PFSK-1 (cell line): ENCODE data around the gene SFT2D2.

Experiments used
- FOXP2 ChIP-seq: optimal IDR thresholded peaks from 2 replicates; pipeline ENCODE3; 2011; ENCODE audit warnings: borderline replicate concordance, control low read depth, inconsistent platforms; ENCODE audit not compliant: insufficient read depth; ENCODE audit errors: extremely low read length, extremely low read depth
- POLR2AphosphoS5 ChIP-seq: IDR thresholded peaks from 2 replicates; pipeline ENCODE4 v1.6.1; 2012; ENCODE audit warnings: low read depth, mild to moderate bottlenecking, control low read depth, low read length, moderate library complexity
- REST ChIP-seq, 2 experiments: IDR thresholded peaks; 2 replicates each; pipeline versions ENCODE4 v1.6.1 to v1.8.0; 2011 to 2012; ENCODE audit warnings: low read depth in 2 of 2, low read length in 2 of 2, control low read depth in 1 of 2, inconsistent platforms in 1 of 2, mild to moderate bottlenecking in 1 of 2, moderate library complexity in 1 of 2; ENCODE audit not compliant: insufficient read depth in 1 of 2
- SIN3A ChIP-seq: IDR thresholded peaks from 2 replicates; pipeline ENCODE4 v1.6.1; 2012; ENCODE audit warnings: mild to moderate bottlenecking, low read length, moderate library complexity, borderline replicate concordance; ENCODE audit not compliant: insufficient read depth
- TAF1 ChIP-seq: IDR thresholded peaks from 2 replicates; pipeline ENCODE4 v1.6.1; 2012; ENCODE audit warnings: low read length, control low read depth, borderline replicate concordance; ENCODE audit not compliant: insufficient read depth

The SFT2D2 gene

GRCh38 chr1:168273575-168273974, 47.8 kb downstream of the SFT2D2 start:
- TF ChIP-seq POLR2AphosphoS5 (no peak), SIN3A (no peak)

- TF ChIP-seq TAF1 (no peak), POLR2AphosphoS5 (no peak), FOXP2 (no peak), SIN3A (no peak), REST (IDR thresholded peaks at IDR 0.05; ENCODE audit: insufficient read depth in 1 of 2, low read depth in 2 of 2, low read length in 2 of 2) (no peak)
Measured at GRCh38 chr1:168279253-168279652, 53.4 kb downstream of the SFT2D2 start.

GRCh38 chr1:168280296-168280927, 54.6 kb downstream of the SFT2D2 start, which contains the start of gene TBX19:
Gene TBX19, plus strand, starts transcription at chr1:168280877. Its CDS starts 214 bp downstream, at chr1:168281091.
- TF ChIP-seq REST (IDR thresholded peaks at IDR 0.05; ENCODE audit: insufficient read depth in 1 of 2, low read depth in 2 of 2, low read length in 2 of 2) (no peak), TAF1 (no peak), FOXP2 (no peak), POLR2AphosphoS5 (no peak), SIN3A (no peak)

GRCh38 chr1:168281603-168282325, 56.0 kb downstream of the SFT2D2 start:
- TF ChIP-seq REST (IDR thresholded peaks at IDR 0.05; ENCODE audit: insufficient read depth in 1 of 2, low read depth in 2 of 2, low read length in 2 of 2), result no peak

GRCh38 chr1:168285521-168285790, 59.7 kb downstream of the SFT2D2 start:
- TF ChIP-seq POLR2AphosphoS5 (no peak), REST (IDR thresholded peaks at IDR 0.05; ENCODE audit: insufficient read depth in 1 of 2, low read depth in 2 of 2, low read length in 2 of 2) (no peak), FOXP2 (no peak), TAF1 (no peak), SIN3A (no peak)
